Transverse colon (tissue), 4 donors: ENCODE measurements around the gene CYTH3.
"Not testable (repeated sequence)": the region's sequence is repeated elsewhere in the genome, so short reads cannot be mapped to it uniquely, and the experiment has no call there.

Experiments used
- EP300 ChIP-seq: sonication (generic); formaldehyde crosslinking; IDR thresholded peaks from one replicate; pipeline ENCODE4 v1.6.1; 2017; ENCODE audit warnings: antibody characterized with exemption, low read depth
- POLR2A ChIP-seq: fragments of 450-650 bp; IDR thresholded peaks from one replicate; pipeline ENCODE4 v1.6.1; 2016; ENCODE audit warnings: antibody characterized with exemption, mild to moderate bottlenecking, moderate library complexity
- POLR2AphosphoS5 ChIP-seq, 3 donors: sonication (generic); formaldehyde crosslinking; IDR thresholded peaks; one replicate each; pipeline ENCODE4 v1.6.1; 2016; ENCODE audit warnings: antibody characterized with exemption in 3 of 3
- TF ChIP-seq, protein P1 (sequence below), 5 experiments: fragments of 200-600 bp in 3 of 5; fragments of 450-650 bp in 2 of 5; sonication (generic) in 3 of 5; IDR thresholded peaks; 1 replicate in 2 of 5; 2 replicates in 3 of 5; pipeline ENCODE4 v1.5.1; 2016 to 2017; ENCODE audit warnings: antibody characterized with exemption in 5 of 5, inconsistent platforms in 3 of 5, mild to moderate bottlenecking in 2 of 5, moderate library complexity in 1 of 5

GRCh38 chr7:6151527-6151926, 120.9 kb downstream of the CYTH3 start:
- TF ChIP-seq, protein P1, sequence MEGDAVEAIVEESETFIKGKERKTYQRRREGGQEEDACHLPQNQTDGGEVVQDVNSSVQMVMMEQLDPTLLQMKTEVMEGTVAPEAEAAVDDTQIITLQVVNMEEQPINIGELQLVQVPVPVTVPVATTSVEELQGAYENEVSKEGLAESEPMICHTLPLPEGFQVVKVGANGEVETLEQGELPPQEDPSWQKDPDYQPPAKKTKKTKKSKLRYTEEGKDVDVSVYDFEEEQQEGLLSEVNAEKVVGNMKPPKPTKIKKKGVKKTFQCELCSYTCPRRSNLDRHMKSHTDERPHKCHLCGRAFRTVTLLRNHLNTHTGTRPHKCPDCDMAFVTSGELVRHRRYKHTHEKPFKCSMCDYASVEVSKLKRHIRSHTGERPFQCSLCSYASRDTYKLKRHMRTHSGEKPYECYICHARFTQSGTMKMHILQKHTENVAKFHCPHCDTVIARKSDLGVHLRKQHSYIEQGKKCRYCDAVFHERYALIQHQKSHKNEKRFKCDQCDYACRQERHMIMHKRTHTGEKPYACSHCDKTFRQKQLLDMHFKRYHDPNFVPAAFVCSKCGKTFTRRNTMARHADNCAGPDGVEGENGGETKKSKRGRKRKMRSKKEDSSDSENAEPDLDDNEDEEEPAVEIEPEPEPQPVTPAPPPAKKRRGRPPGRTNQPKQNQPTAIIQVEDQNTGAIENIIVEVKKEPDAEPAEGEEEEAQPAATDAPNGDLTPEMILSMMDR (IDR thresholded peaks at IDR 0.05), result not testable (repeated sequence)
- not testable (repeated sequence) for TF ChIP-seq POLR2A; POLR2AphosphoS5 (IDR thresholded peaks at IDR 0.05); EP300
